CD4-positive, alpha-beta T cell treated with Interleukin-4 for 1 hour (primary cell): ENCODE results near the gene B3GAT1.
A peak's percentile ranks its signal among the peaks of the same experiment; 100 is the strongest.

Experiments used
- DNase-seq, 2 donors: peaks; one replicate each; pipeline ENCODE4 v3.0.0-alpha.2; 2020 to 2022

B3GAT1 gene

GRCh38 chr11:134332189-134332631 is 79.8 kb downstream of the B3GAT1 start:
- no peak for DNase-seq

- DNase-seq = peak; percentile 84 to 90
These were observed 80.5 kb downstream of the B3GAT1 start, which contains the start of gene GLB1L2 for GRCh38 chr11:134331354-134332188. GLB1L2 (plus strand) TSS chr11:134331988; CDS start chr11:134332062, 74 bp downstream.

- DNase-seq = no peak
These were observed 81.3 kb downstream of the B3GAT1 start for GRCh38 chr11:134330611-134331353.
